Astrocyte (in vitro differentiated cells and primary cell): ENCODE data around the gene DCTPP1.

ENCODE experiments used
- EZH2 ChIP-seq: IDR thresholded peaks from 2 replicates; pipeline ENCODE4 v1.6.1; 2012; ENCODE audit warnings: mild to moderate bottlenecking, low read length, inconsistent platforms; ENCODE audit not compliant: insufficient read depth
- TF ChIP-seq, protein P1 (sequence below): IDR thresholded peaks from 2 replicates; pipeline ENCODE4 v1.5.1; 2011; ENCODE audit warnings: low read depth, mild to moderate bottlenecking, inconsistent platforms, low read length, moderate library complexity; ENCODE audit not compliant: insufficient read depth

DNA sequence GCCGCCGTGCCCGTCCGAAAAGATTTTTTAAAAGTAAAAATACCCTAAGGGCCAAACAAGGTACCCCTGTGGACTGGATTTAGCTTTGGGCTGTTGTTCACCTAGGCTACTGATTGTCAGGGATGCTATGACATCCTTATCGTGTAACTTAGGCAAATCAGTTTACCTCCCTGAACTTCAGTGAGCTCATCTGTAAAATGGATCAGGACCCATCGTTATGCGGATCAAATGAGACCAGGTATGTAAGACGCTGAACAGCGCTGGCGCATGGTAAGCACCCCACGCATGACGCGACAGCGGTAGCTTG, 23.1 kb downstream of the DCTPP1 start:
- TF ChIP-seq, protein P1, sequence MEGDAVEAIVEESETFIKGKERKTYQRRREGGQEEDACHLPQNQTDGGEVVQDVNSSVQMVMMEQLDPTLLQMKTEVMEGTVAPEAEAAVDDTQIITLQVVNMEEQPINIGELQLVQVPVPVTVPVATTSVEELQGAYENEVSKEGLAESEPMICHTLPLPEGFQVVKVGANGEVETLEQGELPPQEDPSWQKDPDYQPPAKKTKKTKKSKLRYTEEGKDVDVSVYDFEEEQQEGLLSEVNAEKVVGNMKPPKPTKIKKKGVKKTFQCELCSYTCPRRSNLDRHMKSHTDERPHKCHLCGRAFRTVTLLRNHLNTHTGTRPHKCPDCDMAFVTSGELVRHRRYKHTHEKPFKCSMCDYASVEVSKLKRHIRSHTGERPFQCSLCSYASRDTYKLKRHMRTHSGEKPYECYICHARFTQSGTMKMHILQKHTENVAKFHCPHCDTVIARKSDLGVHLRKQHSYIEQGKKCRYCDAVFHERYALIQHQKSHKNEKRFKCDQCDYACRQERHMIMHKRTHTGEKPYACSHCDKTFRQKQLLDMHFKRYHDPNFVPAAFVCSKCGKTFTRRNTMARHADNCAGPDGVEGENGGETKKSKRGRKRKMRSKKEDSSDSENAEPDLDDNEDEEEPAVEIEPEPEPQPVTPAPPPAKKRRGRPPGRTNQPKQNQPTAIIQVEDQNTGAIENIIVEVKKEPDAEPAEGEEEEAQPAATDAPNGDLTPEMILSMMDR = no peak
- no peak for TF ChIP-seq EZH2
